VCaP (cell line): ENCODE measurements around the gene DHX34.
"Not testable (repeated sequence)": the region's sequence is repeated elsewhere in the genome, so short reads cannot be mapped to it uniquely, and the experiment has no call there.

Source experiments
- H3K27ac ChIP-seq: fragments of 450-650 bp; 2 replicates; pipeline ENCODE4 v1.5.1; 2017
- TF ChIP-seq, protein P1 (sequence below): fragments of 450-650 bp; conservative IDR thresholded peaks from 2 replicates; pipeline ENCODE4 v1.5.1; 2017; ENCODE audit warnings: mild to moderate bottlenecking, moderate library complexity

The DHX34 gene

DNA sequence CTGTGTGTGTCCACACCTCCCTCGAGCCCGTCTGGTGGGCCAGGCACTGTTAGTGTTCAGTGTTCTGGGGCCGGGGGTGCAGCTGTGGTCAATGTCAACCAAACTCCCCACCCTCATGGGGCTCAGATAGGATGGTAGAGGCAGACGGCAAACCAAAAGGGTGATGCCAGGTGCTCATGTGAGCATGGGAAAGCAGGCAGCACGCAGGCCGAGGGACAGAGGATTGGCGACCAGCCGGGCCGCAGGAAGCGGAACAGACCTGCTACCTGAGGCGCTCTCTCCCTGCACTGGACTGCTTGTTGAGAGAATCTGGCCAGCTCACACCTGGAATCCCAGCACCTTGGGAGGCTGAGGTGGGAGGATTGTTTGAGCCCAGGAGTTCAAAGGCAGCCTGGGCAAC is 29.1 kb downstream of the DHX34 start:
- no peak overlapping the region for H3K27ac ChIP-seq
- TF ChIP-seq, protein P1, sequence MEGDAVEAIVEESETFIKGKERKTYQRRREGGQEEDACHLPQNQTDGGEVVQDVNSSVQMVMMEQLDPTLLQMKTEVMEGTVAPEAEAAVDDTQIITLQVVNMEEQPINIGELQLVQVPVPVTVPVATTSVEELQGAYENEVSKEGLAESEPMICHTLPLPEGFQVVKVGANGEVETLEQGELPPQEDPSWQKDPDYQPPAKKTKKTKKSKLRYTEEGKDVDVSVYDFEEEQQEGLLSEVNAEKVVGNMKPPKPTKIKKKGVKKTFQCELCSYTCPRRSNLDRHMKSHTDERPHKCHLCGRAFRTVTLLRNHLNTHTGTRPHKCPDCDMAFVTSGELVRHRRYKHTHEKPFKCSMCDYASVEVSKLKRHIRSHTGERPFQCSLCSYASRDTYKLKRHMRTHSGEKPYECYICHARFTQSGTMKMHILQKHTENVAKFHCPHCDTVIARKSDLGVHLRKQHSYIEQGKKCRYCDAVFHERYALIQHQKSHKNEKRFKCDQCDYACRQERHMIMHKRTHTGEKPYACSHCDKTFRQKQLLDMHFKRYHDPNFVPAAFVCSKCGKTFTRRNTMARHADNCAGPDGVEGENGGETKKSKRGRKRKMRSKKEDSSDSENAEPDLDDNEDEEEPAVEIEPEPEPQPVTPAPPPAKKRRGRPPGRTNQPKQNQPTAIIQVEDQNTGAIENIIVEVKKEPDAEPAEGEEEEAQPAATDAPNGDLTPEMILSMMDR: no peak

DNA sequence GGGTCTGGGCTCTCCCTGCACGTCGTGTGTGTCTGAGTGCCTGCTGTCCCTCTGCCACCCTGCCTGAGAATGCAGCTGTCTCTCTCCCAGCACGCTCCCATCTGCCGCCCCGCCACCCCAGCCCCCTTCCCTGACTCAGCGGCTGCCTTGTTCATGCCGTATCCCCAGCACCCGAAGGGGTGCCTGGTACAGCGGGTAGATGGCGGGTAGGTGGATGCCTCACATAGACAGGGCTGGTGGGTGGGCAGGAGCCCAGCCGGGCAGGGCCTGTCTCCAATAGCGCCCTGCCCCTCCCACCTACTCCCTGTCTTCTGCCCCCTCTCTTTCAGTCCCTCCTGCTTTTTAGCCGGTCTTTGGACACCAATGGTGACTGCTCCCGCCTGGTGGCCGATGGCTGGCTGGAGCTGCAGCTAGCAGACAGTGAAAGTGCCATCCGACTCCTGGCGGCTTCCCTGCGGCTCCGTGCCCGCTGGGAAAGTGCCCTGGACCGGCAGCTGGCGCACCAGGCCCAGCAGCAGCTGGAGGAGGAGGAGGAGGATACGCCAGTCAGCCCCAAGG is 30.3 kb downstream of the DHX34 start:
- no peak overlapping the region for H3K27ac ChIP-seq
- TF ChIP-seq, protein P1: no peak

DNA sequence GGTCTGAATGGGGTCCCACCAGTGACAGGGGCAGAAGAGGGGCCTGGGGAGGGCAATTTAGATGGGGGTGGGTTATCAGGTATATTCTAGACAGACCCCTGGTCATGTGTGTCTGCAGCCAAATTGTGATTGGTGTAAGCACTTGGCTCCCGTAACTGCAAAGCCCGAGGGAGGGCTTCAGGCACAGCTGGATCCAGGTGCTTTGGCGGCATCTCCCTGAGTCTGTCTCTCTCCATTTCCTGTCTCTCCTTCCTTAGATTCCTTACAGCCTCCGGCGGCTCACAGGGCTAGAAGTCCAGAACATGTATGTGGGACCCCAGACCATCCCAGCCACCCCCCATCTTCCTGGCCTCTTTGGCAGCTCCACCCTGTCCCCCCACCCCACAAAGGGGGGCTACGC is 31.4 kb downstream of the DHX34 start:
- TF ChIP-seq, protein P1: no peak
- no peak overlapping the region for H3K27ac ChIP-seq

DNA sequence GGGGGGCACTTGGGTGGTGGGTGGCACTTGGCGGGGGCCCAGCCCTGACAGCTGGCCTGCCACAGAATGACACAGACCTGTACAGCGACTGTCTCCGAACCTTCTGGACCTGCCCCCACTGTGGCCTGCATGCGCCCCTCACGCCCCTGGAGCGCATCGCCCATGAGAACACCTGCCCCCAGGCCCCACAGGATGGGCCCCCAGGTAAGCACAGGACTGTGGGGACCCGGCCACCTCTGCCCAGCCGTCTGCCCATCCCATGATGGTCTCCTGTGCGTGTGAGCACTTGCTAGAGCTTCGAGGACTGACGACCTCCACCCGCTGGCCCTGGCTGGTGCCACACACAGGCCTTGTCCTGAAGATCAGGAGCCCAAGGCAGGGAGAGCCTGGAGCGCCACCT is 32.0 kb downstream of the DHX34 start:
- TF ChIP-seq, protein P1: no peak
- no peak overlapping the region for H3K27ac ChIP-seq

DNA sequence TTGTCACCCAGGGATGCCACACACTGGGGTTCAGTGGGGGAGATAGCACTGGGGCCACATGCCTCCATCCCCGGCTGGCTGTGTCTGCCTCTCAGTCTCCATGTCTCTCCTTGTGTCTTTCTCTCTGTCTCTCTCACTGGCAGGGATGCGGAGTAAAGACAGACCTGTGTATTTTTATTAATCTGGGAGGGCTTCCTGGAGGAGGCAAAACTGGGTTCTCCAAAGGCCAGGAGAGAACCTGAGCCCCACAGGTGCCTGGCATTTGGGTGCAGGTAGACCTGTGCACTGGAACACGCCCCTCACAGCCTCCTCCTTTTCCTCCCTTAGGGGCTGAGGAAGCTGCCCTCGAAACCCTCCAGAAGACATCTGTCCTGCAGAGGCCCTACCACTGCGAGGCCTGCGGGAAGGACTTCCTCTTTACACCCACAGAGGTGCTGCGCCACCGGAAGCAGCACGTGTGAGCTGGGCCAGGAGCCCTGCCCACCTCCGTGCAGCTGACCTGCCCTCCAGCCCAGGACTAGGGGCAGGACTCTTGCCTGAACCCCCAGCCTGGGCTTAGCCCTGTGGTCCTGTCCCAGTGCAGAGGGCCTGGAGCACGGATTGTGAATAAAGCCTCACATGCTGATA is 32.7 kb downstream of the DHX34 start:
- TF ChIP-seq, protein P1: no peak
- H3K27ac ChIP-seq: no peak overlapping the region

DNA sequence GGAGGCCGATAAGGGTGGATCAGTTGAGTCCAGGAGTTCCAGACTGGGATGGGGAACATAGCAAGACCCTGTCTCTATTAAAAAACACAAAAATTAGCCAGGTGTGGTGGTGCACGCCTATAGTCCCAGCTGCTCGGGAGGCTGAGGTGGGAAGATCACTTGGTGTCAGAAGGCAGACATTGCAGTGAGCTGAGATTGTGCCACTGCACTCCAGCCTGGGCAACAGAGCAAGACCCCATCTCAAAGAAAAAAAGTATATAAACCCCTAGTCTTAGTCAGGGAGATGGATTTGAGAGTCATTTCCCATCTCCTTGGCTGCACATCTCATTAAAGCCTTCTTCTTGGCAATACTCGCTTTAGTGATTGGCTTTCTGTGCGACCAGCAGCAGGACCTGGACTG is 34.8 kb downstream of the DHX34 start:
- H3K27ac ChIP-seq: not testable (repeated sequence)

DNA sequence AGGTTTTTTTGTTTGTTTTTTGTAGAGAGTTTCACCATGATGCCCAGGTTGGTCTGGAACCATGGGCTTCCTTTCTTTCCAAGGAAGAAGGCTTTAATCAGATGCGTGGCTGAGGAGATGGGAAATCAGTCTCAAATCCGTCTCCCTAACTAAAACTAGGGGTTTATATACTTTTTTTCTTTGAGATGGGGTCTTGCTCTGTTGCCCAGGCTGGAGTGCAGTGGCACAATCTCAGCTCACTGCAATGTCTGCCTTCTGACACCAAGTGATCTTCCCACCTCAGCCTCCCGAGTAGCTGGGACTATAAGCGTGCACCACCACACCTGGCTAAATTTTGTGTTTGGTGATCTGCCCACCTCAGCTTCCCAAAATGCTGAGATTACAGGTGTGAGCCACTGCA is 35.4 kb downstream of the DHX34 start:
- H3K27ac ChIP-seq: not testable (repeated sequence)

DNA sequence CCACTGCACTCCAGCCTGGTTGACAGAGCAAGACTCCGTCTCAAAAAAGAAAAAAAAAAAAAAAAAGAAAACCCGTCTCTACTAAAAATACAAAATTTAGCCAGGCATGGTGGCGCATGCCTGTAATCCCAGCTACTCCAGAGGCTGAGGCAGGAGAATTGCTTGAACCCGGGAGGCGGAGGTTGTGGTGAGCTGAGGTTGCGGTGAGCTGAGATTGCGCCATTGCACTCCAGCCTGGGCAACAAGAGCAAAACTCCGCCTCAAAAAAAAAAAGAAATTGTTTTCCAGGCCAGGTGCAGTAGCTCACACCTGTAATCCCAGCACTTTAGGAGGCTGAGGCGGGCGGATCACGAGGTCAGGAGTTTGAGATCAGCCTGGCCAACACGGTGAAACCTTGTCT is 37.5 kb downstream of the DHX34 start:
- H3K27ac ChIP-seq: not testable (repeated sequence)

DNA sequence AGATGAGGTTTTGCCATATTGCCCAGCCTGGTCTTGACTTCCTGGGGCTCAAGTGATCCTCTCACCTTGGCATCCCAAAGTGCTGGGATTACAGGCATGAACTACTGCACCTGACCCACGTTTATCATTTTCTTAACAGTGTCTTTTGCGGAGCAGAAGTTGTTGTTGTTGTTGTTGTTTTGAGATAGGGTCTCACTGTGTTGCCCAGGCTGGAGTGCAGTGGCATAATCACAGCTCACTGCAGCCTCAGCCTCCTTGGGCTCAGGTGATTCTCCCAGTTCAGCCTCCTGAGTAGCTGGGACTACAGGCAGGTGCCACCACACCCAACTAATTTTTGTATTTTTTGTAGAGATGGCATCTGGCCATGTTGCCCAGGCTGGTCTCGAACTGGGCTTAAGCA is 38.5 kb downstream of the DHX34 start:
- not testable (repeated sequence) for H3K27ac ChIP-seq

DNA sequence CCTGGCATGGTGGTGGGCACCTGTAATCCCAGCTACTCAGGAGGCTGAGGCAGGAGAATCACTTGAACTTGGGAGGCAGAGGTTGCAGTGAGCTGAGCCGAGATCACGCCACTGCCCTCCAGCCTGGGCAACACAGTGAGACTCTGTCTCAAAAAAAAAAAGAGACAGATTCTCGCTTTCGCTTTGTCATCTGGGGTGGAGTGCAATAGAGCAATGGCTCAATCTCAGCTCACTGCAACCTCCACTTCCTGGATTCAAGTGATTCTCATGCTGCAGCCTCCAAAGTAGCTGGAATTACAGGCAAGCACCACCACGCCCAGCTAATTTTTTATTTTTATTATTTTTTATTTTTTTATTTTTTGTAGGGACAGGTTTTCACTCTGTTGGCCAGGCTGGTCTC is 39.6 kb downstream of the DHX34 start:
- H3K27ac ChIP-seq: not testable (repeated sequence)
